HepG2 (cell line): Measurements from ENCODE around the gene ENTPD1. TPM values are rescaled to one million over a fixed set of nuclear protein-coding genes. Genes with fewer than 3 reads are reported as not detected.

ENCODE experiments used
- ATAC-seq: fragments of 200-7000 bp; cut with Tn5 transposase; 3 replicates; pipeline ENCODE4 v1.9.1; 2020; ENCODE audit warnings: mild to moderate bottlenecking, moderate library complexity
- BruUV-seq: library from RNA; stranded (reverse); fragments of 400-500 nt; replicated peaks from 2 replicates; lab custom pipeline; 2021; lab: Mats Ljungman, UMichigan
- CTCF ChIA-PET: fragments of 300-600 bp; formaldehyde crosslinking; extraction: SDS; loops from one replicate; lab custom pipeline; 2021; ENCODE audit warnings: low total read pairs, inconsistent platforms, low intra/inter-chr PET ratio; lab: Yijun Ruan, JAX
- POLR2A ChIA-PET: fragments of 350-600 bp; sonication (Branson Sonifier 250); formaldehyde crosslinking; loops from one replicate; lab custom pipeline; 2020; ENCODE audit warnings: antibody characterized with exemption, inconsistent platforms; lab: Yijun Ruan, JAX
- DNase-seq: peaks from one replicate; pipeline ENCODE4 v3.0.0-alpha.2; 2015; ENCODE audit warnings: low spot score
- FAIRE-seq: peaks from 3 replicates; lab custom pipeline; 2011; peaks lifted over from hg19 to GRCh38; lab: Jason Lieb, UNC
- H2AFZ ChIP-seq: one replicate; pipeline ENCODE4 v1.6.1; 2011; ENCODE audit warnings: low read length, inconsistent platforms
- H3K27ac ChIP-seq: fragments of 300-600 bp; 3 replicates; pipeline ENCODE4 v1.8.0; 2011; ENCODE audit warnings: mixed run types, mild to moderate bottlenecking, mixed read lengths, low read length, inconsistent platforms; ENCODE audit not compliant: insufficient read depth; ENCODE audit errors: extremely low read length
- H3K27me3 ChIP-seq, 2 experiments: fragments of 200-600 bp in 1 of 2; 2 replicates in 1 of 2; 3 replicates in 1 of 2; pipeline versions ENCODE4 v1.6.0 to v1.8.0; 2011; ENCODE audit warnings: low read length in 2 of 2, mild to moderate bottlenecking in 2 of 2, moderate library complexity in 2 of 2, inconsistent platforms in 1 of 2; ENCODE audit not compliant: insufficient read depth in 2 of 2, control insufficient read depth in 1 of 2
- H3K36me3 ChIP-seq, 2 experiments: fragments of 200-600 bp in 1 of 2; replicated peaks in 1 of 2; 2 replicates in 1 of 2; 3 replicates in 1 of 2; pipeline versions ENCODE4 v1.5.1 to v1.8.0; 2011; ENCODE audit warnings: low read length in 2 of 2, inconsistent platforms in 1 of 2; ENCODE audit not compliant: insufficient read depth in 2 of 2, control insufficient read depth in 1 of 2
- H3K4me1 ChIP-seq: 2 replicates; pipeline ENCODE4 v1.5.1; 2012; ENCODE audit warnings: low read length, inconsistent platforms; ENCODE audit not compliant: insufficient read depth
- H3K4me2 ChIP-seq: 2 replicates; pipeline ENCODE4 v1.6.0; 2011; ENCODE audit warnings: low read depth, low read length, inconsistent platforms
- H3K4me3 ChIP-seq, 3 experiments: fragments of 200-600 bp in 1 of 3; sonication (generic), shearing (Covaris generic) in 1 of 3; replicated peaks in 1 of 3; 2 replicates each; pipeline ENCODE4 v1.5.1; 2011 to 2016; ENCODE audit warnings: low read length in 3 of 3, inconsistent platforms in 2 of 3, low read depth in 2 of 3, mild to moderate bottlenecking in 2 of 3, control low read depth in 1 of 3, mixed read lengths in 1 of 3; ENCODE audit not compliant: insufficient read depth in 1 of 3
- H3K79me2 ChIP-seq: one replicate; pipeline ENCODE4 v1.6.1; 2011; ENCODE audit warnings: low read length, inconsistent platforms; ENCODE audit not compliant: insufficient read depth
- H3K9ac ChIP-seq: 2 replicates; pipeline ENCODE4 v1.6.0; 2011; ENCODE audit warnings: mild to moderate bottlenecking, low read depth, low read length, inconsistent platforms; ENCODE audit not compliant: insufficient read depth
- H3K9me3 ChIP-seq: 2 replicates; pipeline ENCODE4 v1.5.1; 2012; ENCODE audit warnings: mild to moderate bottlenecking, low read length
- H4K20me1 ChIP-seq: 2 replicates; pipeline ENCODE4 v1.6.0; 2011; ENCODE audit warnings: inconsistent platforms, mild to moderate bottlenecking, low read length, moderate library complexity; ENCODE audit not compliant: insufficient read depth
- CEBPB ChIP-seq: IDR thresholded peaks from 2 replicates; pipeline ENCODE4 v1.6.1; 2011; ENCODE audit warnings: low read depth, low read length, improper control_type of control experiment, borderline replicate concordance
- EZH2 ChIP-seq: conservative IDR thresholded peaks from 2 replicates; pipeline ENCODE4 v1.6.1; 2012; ENCODE audit warnings: mild to moderate bottlenecking, low read depth, low read length, moderate library complexity
- GLI4 ChIP-seq: sonication (generic); formaldehyde crosslinking; IDR thresholded peaks from 2 replicates; pipeline ENCODE4 v1.5.1; 2020; ENCODE audit warnings: missing genetic modification reagents, mild to moderate bottlenecking, moderate library complexity, borderline replicate concordance
- HOXA7 ChIP-seq: sonication (generic); formaldehyde crosslinking; IDR thresholded peaks from 2 replicates; pipeline ENCODE4 v1.8.1; 2022; ENCODE audit warnings: mild to moderate bottlenecking, missing genetic modification reagents, moderate library complexity
- KLF16 ChIP-seq, 2 experiments: sonication (generic) in 1 of 2; formaldehyde crosslinking in 1 of 2; IDR thresholded peaks; 2 replicates each; pipeline versions ENCODE4 v1.6.1 to v1.8.0; 2016 to 2023; ENCODE audit warnings: missing genetic modification reagents in 2 of 2, missing compliant biosample characterization in 1 of 2
- RFXANK ChIP-seq: IDR thresholded peaks from 2 replicates; pipeline ENCODE4 v1.6.1; 2016
- SOX5 ChIP-seq: IDR thresholded peaks from 2 replicates; pipeline ENCODE4 v1.6.1; 2016; ENCODE audit warnings: borderline replicate concordance
- TEAD3 ChIP-seq: optimal IDR thresholded peaks from 2 replicates; pipeline ENCODE3; 2016; ENCODE audit warnings: borderline replicate concordance
- THAP9 ChIP-seq: sonication (generic); formaldehyde crosslinking; IDR thresholded peaks from 2 replicates; pipeline ENCODE4; 2020; ENCODE audit warnings: missing genetic modification reagents, mild to moderate bottlenecking, borderline replicate concordance
- ZBTB44 ChIP-seq: sonication (generic); formaldehyde crosslinking; IDR thresholded peaks from 2 replicates; pipeline ENCODE4 v1.4.0; 2020; ENCODE audit warnings: missing genetic modification reagents
- ZFYVE20 ChIP-seq: sonication (generic); formaldehyde crosslinking; IDR thresholded peaks from 2 replicates; pipeline ENCODE4 v1.8.0; 2023; ENCODE audit warnings: low read depth, mild to moderate bottlenecking, moderate library complexity, missing genetic modification reagents, borderline replicate concordance
- ZGPAT ChIP-seq: IDR thresholded peaks from 2 replicates; pipeline ENCODE4 v1.6.1; 2016; ENCODE audit warnings: mild to moderate bottlenecking
- ZNF24 ChIP-seq: fragments of 450-650 bp; IDR thresholded peaks from 2 replicates; pipeline ENCODE4 v1.6.1; 2017; ENCODE audit warnings: antibody characterized with exemption, mild to moderate bottlenecking
- ZNF3 ChIP-seq: IDR thresholded peaks from 2 replicates; pipeline ENCODE4 v1.7.0; 2017; ENCODE audit warnings: inconsistent platforms
- ZNF30 ChIP-seq: sonication (generic); formaldehyde crosslinking; IDR thresholded peaks from 2 replicates; pipeline ENCODE4 v1.5.0; 2020; ENCODE audit warnings: mild to moderate bottlenecking, missing genetic modification reagents
- ZNF547 ChIP-seq: sonication (generic); formaldehyde crosslinking; IDR thresholded peaks from 2 replicates; pipeline ENCODE4 v1.5.1; 2020; ENCODE audit warnings: mild to moderate bottlenecking, missing genetic modification reagents
- ZNF605 ChIP-seq: sonication (generic); formaldehyde crosslinking; IDR thresholded peaks from 2 replicates; pipeline ENCODE4 v1.8.0; 2022; ENCODE audit warnings: mild to moderate bottlenecking, missing genetic modification reagents
- WGBS: methylation state at CpG from one replicate; pipeline ENCODE4 v1.1.6; 2017; ENCODE audit warnings: low lambda C conversion rate; 5-methylcytosine and 5-hydroxymethylcytosine counted together
- in situ Hi-C: cut with HindIII; loops from 2 replicates; pipeline ENCODE4 v1.10.0; 2017; ENCODE audit warnings: low pct_unique_long_range_greater_than_20kb; ENCODE audit not compliant: extremely low pct_ligation_motif_present
- intact Hi-C: fragments of 100-400 bp; cut with micrococcal nuclease; formaldehyde crosslinking; loops from one replicate; pipeline ENCODE4 v1.10.0; 2022; ENCODE audit not compliant: unreplicated experiment
- polyA plus RNA-seq, 8 experiments: library from polyadenylated mRNA; depleted of rRNA in 3 of 8; stranded (reverse) in 7 of 8; unstranded in 1 of 8; fragments of >200 nt; fragmentation: Illumina TruSeq in 4 of 8; extraction: Trizol in 4 of 8; gene quantifications; 2 replicates each; pipeline versions ENCODE4 v1.2.1 to v1.2.3, GENCODE V29; 2011 to 2016; ENCODE audit warnings: low read depth in 4 of 8, missing spikeins in 1 of 8, mixed read lengths in 1 of 8; ENCODE audit not compliant: insufficient read depth in 1 of 8
- total RNA-seq, 5 experiments: library from RNA; depleted of rRNA; stranded (reverse); fragments of >200 nt; fragmentation: Illumina TruSeq; extraction: Trizol; gene quantifications; 2 replicates each; pipeline ENCODE4 v1.2.3, GENCODE V29; 2016; ENCODE audit warnings: low read depth in 1 of 5

ENTPD1 gene
- total and polyA plus RNA-seq, 2 of the 13 experiments (the other 11 are each of a cell fraction or from before 2014, with no cell fraction given): 0.07 TPM

- no peak overlapping the region for H3K9ac ChIP-seq
- no peaks in the 10 kb centered on the region for H3K27me3 ChIP-seq
- peaks cover 25% of the 10 kb centered on the region for H3K4me1 ChIP-seq
- ChIA-PET POLR2A (interaction anchor here (2.4 kb wide), 1 partner anchor 149 kb away, joined by 13 read pairs; the partner anchor contains the start of gene TCTN3), CTCF (interaction anchor here (0.8 to 1.8 kb wide), 2 partner anchors 148 to 153 kb away, joined by 3 to 23 read pairs; partner anchors contain the start of gene TCTN3)
- intact Hi-C loops (loop anchor here (1.0 kb wide), 1 partner anchor 148 kb away; no protein-coding TSS in a partner anchor), in situ Hi-C loops (loop anchor here (5.0 kb wide), 1 partner anchor 145 kb away; no protein-coding TSS in a partner anchor)
- WGBS: 56% methylated on average over 7 of the region's 7 CpGs
- no peak overlapping the region for H2AFZ ChIP-seq
- no TSS peak for BruUV-seq
- no peaks in the 10 kb centered on the region for H4K20me1 ChIP-seq
- H3K9me3 ChIP-seq: no peaks in the 10 kb centered on the region
- H3K27ac ChIP-seq: no peak overlapping the region
- H3K79me2 ChIP-seq: no peaks in the 10 kb centered on the region
- no peak overlapping the region for H3K4me3 ChIP-seq
- FAIRE-seq: peak; percentile 56
- H3K4me2 ChIP-seq: no peak overlapping the region
- H3K36me3 ChIP-seq: no peaks in the 10 kb centered on the region
- peak; percentile 57 for DNase-seq
- ATAC-seq: peak; percentile 71
- TF ChIP-seq ZNF24 (no peak), CEBPB (peak; percentile 86), KLF16 (CRISPR knock-in tag; IDR thresholded peaks at IDR 0.05) (0 out of 4 replicates have a peak, but pooled peaks of 1 of the 2 experiments have one; percentile 28), HOXA7 (CRISPR knock-in tag) (no peak), ZNF605 (CRISPR knock-in tag) (no peak), EZH2 (no peak), ZNF547 (CRISPR knock-in tag) (no peak), ZNF3 (CRISPR knock-in tag) (no peak), THAP9 (CRISPR knock-in tag) (no peak), ZGPAT (CRISPR knock-in tag) (0 out of 2 replicates have a peak, but pooled peaks have one; percentile 44), RFXANK (CRISPR knock-in tag) (no peak), GLI4 (CRISPR knock-in tag) (no peak), ZFYVE20 (no peak), SOX5 (CRISPR knock-in tag) (0 out of 2 replicates have a peak, but pooled peaks have one; percentile 26), ZNF30 (no peak), ZBTB44 (CRISPR knock-in tag) (no peak), TEAD3 (CRISPR knock-in tag) (no peak)
Observed at GRCh38 chr10:95841661-95842498, 85.9 kb downstream of the ENTPD1 start.
